ENCODE data around the gene NMNAT2.

- no peak for TF ChIP-seq ARNTL (CRISPR knock-in tag; IDR thresholded peaks at IDR 0.05; ENCODE audit: borderline replicate concordance, low read depth)
- TF ChIP-seq RARB (CRISPR knock-in tag; IDR thresholded peaks at IDR 0.05) = no peak
- no peak for TF ChIP-seq PPARA (CRISPR knock-in tag; IDR thresholded peaks at IDR 0.05; ENCODE audit: borderline replicate concordance)
Measured at GRCh38 chr1:183272390-183272848, 145.8 kb downstream of the NMNAT2 start.

Data from SK-N-SH treated with all-trans-retinoic acid at 6 μM for 48 hours (cell line).